GM12892 (cell line): ENCODE results near the gene LAGE3.

Experiments
- POLR2AphosphoS5 ChIP-seq: IDR thresholded peaks from 2 replicates; pipeline ENCODE4 v1.6.1; 2011; ENCODE audit warnings: low read depth, low read length, control low read depth
- TAF1 ChIP-seq: IDR thresholded peaks from 2 replicates; pipeline ENCODE4 v1.6.1; 2011; ENCODE audit warnings: low read depth, mild to moderate bottlenecking, control low read depth, low read length, borderline replicate concordance

DNA sequence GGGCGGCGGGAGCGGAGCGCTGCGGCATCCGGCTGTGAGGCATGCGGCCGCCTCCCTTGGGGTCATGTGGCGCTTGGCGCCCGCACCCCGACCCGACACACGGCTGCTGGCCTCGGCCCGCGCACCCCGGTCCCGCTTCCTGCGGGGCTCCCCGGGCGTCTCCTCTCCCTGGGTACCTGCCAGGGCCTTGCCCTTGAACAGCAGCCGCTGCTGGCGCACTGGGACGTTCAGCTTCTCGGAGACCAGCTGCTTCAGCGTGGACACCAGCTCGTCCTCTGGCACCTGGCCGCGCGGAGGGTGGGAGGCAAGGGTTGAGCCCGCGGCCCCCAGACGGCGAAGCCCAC is 6.9 kb upstream of the LAGE3 start:
- TF ChIP-seq POLR2AphosphoS5 (no peak), TAF1 (no peak)
